ENCODE results near the gene IGSF6.

DNA sequence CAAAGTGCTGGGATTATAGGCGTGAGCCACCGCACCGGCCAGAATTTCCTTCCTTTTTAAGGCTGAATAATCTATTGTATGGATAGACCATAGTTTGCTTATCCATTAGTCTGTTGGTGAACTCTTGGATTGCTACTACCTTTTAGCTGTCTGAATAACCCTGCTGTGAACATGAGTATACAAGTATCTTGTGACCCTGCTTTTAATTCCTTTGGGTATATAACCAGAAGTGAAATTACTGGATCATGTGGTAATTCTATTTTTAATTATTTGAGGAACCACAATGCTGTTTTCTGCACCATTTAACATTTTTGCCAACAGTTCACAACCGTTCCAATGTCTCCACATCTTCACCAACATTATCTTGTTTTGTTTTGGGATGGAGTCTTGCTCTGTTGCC is 6.7 kb upstream of the IGSF6 start:
- TF ChIP-seq, protein P1, sequence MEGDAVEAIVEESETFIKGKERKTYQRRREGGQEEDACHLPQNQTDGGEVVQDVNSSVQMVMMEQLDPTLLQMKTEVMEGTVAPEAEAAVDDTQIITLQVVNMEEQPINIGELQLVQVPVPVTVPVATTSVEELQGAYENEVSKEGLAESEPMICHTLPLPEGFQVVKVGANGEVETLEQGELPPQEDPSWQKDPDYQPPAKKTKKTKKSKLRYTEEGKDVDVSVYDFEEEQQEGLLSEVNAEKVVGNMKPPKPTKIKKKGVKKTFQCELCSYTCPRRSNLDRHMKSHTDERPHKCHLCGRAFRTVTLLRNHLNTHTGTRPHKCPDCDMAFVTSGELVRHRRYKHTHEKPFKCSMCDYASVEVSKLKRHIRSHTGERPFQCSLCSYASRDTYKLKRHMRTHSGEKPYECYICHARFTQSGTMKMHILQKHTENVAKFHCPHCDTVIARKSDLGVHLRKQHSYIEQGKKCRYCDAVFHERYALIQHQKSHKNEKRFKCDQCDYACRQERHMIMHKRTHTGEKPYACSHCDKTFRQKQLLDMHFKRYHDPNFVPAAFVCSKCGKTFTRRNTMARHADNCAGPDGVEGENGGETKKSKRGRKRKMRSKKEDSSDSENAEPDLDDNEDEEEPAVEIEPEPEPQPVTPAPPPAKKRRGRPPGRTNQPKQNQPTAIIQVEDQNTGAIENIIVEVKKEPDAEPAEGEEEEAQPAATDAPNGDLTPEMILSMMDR (IDR thresholded peaks at IDR 0.05; ENCODE audit: poor library complexity, severe bottlenecking) = no peak
- no peak for TF ChIP-seq SMC3 (conservative IDR thresholded peaks at IDR 0.05; ENCODE audit: poor library complexity)
- no peak for TF ChIP-seq EZH2 (IDR thresholded peaks at IDR 0.05; ENCODE audit: borderline replicate concordance, insufficient read depth, low read length, poor library complexity, severe bottlenecking)
- no peak for TF ChIP-seq POLR2AphosphoS5 (IDR thresholded peaks at IDR 0.05)
- TF ChIP-seq, protein P2, sequence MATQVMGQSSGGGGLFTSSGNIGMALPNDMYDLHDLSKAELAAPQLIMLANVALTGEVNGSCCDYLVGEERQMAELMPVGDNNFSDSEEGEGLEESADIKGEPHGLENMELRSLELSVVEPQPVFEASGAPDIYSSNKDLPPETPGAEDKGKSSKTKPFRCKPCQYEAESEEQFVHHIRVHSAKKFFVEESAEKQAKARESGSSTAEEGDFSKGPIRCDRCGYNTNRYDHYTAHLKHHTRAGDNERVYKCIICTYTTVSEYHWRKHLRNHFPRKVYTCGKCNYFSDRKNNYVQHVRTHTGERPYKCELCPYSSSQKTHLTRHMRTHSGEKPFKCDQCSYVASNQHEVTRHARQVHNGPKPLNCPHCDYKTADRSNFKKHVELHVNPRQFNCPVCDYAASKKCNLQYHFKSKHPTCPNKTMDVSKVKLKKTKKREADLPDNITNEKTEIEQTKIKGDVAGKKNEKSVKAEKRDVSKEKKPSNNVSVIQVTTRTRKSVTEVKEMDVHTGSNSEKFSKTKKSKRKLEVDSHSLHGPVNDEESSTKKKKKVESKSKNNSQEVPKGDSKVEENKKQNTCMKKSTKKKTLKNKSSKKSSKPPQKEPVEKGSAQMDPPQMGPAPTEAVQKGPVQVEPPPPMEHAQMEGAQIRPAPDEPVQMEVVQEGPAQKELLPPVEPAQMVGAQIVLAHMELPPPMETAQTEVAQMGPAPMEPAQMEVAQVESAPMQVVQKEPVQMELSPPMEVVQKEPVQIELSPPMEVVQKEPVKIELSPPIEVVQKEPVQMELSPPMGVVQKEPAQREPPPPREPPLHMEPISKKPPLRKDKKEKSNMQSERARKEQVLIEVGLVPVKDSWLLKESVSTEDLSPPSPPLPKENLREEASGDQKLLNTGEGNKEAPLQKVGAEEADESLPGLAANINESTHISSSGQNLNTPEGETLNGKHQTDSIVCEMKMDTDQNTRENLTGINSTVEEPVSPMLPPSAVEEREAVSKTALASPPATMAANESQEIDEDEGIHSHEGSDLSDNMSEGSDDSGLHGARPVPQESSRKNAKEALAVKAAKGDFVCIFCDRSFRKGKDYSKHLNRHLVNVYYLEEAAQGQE (IDR thresholded peaks at IDR 0.05; ENCODE audit: borderline replicate concordance) = no peak

Measured in neural cell (in vitro differentiated cells).